RCC 7860 (cell line): ENCODE measurements around the gene PKNOX2.

Experiments
- DNase-seq: peaks from one replicate; pipeline ENCODE4 v3.0.0-alpha.2; 2015; ENCODE audit warnings: low spot score
- FAIRE-seq: peaks from 2 replicates; lab custom pipeline; 2012; peaks lifted over from hg19 to GRCh38; lab: Jason Lieb, UNC

The PKNOX2 gene

GRCh38 chr11:125348674-125349309 lies 184.2 kb downstream of the PKNOX2 start:
- no peak for DNase-seq
- FAIRE-seq, result no peak

GRCh38 chr11:125350206-125351032 lies 185.9 kb downstream of the PKNOX2 start:
- no peak for FAIRE-seq
- no peak for DNase-seq

- DNase-seq (no peak), FAIRE-seq (no peak)
Measured at GRCh38 chr11:125351033-125351867, 186.7 kb downstream of the PKNOX2 start.

- DNase-seq, result no peak
- FAIRE-seq, result no peak
Measured at GRCh38 chr11:125351868-125352250, 187.3 kb downstream of the PKNOX2 start.

GRCh38 chr11:125356797-125357196 lies 192.2 kb downstream of the PKNOX2 start:
- FAIRE-seq, result no peak
- DNase-seq, result no peak

GRCh38 chr11:125357551-125357950 lies 193.0 kb downstream of the PKNOX2 start:
- FAIRE-seq, result no peak
- DNase-seq, result no peak

GRCh38 chr11:125358254-125358840 lies 193.8 kb downstream of the PKNOX2 start:
- FAIRE-seq (no peak), DNase-seq (no peak)

GRCh38 chr11:125359130-125359529 lies 194.6 kb downstream of the PKNOX2 start:
- FAIRE-seq, result no peak
- no peak for DNase-seq

- FAIRE-seq (no peak), DNase-seq (no peak)
Measured at GRCh38 chr11:125360066-125360465, 195.5 kb downstream of the PKNOX2 start.

- no peak for FAIRE-seq
Measured at GRCh38 chr11:125364121-125364826, 199.7 kb downstream of the PKNOX2 start.

GRCh38 chr11:125365196-125365931 lies 200.8 kb downstream of the PKNOX2 start:
- no peak for FAIRE-seq
- no peak for DNase-seq

More at GRCh38 chr11:125364121-125364826, 199.7 kb downstream of the PKNOX2 start:
- DNase-seq, result no peak

- FAIRE-seq, result no peak
- DNase-seq, result no peak
Measured at GRCh38 chr11:125367710-125368109, 203.2 kb downstream of the PKNOX2 start.

GRCh38 chr11:125368757-125369156 lies 204.2 kb downstream of the PKNOX2 start:
- DNase-seq (no peak), FAIRE-seq (no peak)

GRCh38 chr11:125369808-125370207 lies 205.3 kb downstream of the PKNOX2 start:
- DNase-seq (no peak), FAIRE-seq (no peak)

- no peak for FAIRE-seq
- DNase-seq, result no peak
Measured at GRCh38 chr11:125370561-125371389, 206.2 kb downstream of the PKNOX2 start.

GRCh38 chr11:125371431-125371935 lies 206.9 kb downstream of the PKNOX2 start:
- FAIRE-seq, result no peak
- DNase-seq, result no peak

GRCh38 chr11:125372088-125372487 lies 207.5 kb downstream of the PKNOX2 start:
- no peak for DNase-seq
- no peak for FAIRE-seq

- DNase-seq, result no peak
- no peak for FAIRE-seq
Measured at GRCh38 chr11:125372911-125373310, 208.4 kb downstream of the PKNOX2 start.
